Stimulated activated CD4-positive, alpha-beta T cell treated with anti-CD3 and anti-CD28 coated beads, Interleukin-4, amount 100 ng/mL, for 1 hour (primary cell): ENCODE data around the gene SELENOT.
"Not testable (repeated sequence)": the region's sequence is repeated elsewhere in the genome, so short reads cannot be mapped to it uniquely, and the experiment has no call there.

ENCODE experiments used
- DNase-seq: peaks from one replicate; pipeline ENCODE4 v3.0.0-alpha.2; 2020

Gene SELENOT

GRCh38 chr3:150603153-150603979, at the start of gene SELENOT:
Gene SELENOT, plus strand, starts transcription at chr3:150603321. Its CDS starts 42 bp downstream, at chr3:150603363.
- DNase-seq, result peak; percentile 92

GRCh38 chr3:150555859-150556436, 47.2 kb upstream of the SELENOT start:
- DNase-seq, result no peak

DNA sequence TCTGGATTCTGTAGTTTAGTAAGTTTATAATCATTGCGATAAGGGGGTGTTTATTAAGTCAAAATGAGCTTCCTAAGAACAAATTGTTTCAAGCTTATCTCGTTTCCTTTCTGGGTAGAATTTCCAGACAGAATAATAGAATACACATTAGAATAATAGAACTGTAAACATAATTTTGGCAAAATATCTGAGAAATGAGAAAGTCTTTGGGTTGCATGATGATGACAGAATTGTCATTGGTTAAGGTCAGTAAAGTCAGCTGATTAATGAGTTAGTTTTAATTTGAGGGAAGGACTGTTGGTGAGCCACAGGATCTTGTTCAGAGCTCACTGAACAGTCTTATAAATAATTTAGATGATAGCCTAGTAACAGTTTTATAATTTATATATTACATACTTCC, 46.3 kb upstream of the SELENOT start:
- no peak for DNase-seq

GRCh38 chr3:150557725-150558124, 45.4 kb upstream of the SELENOT start:
- DNase-seq, result no peak

DNA sequence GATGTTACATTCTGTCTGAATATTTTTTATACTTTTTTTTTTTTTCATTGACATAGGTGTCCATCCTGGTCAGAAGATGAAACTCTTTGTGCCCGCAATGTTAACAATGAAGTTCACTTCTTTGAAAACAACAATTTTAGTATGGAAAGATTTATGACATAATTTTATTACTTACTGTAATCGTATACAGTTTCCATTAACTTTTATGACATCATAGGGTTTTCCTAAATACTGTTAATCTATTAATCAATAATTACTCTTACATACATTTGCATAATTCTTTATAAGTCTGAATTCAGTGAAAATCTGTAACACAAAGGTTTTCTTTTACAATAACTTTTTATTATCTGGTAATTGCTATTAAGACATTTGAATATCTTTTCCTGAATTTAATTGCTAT, 38.9 kb upstream of the SELENOT start:
- no peak for DNase-seq

DNA sequence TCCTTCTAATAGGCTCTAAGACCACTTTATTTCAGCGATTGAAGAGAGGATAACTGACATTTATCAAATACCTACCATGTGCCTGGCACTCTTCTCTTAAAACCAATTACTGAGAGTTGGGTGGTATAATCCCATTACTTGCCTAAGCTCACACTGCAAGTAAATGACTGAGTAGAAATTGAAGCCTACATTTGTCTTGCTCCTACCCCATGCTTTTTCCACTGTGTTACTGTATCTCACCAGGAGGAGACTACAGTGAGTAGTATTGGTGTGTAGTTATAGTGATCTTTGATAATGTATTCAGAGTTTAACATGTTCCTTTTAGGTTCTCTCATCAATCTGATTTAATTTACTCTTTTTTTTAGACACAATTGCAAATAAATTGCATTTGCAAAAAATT, 35.8 kb upstream of the SELENOT start:
- DNase-seq, result no peak

DNA sequence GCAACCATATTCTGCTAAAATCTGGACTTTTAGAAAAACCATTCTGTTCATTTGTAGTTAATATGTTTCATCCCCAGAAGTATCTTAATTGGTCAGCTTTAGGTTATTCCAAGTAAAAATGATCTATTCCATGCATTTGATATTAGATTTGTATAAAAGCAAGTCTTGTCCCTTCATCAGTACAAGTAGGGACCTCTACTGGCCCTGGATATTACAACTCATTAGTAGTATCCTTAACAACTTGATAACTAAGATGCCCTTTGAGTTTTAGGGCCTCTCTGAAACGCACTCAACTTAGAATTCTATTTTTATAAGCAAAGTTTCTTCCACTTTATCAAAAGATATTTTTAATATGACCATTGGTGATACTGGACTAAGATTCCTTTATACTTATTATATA, 25.3 kb upstream of the SELENOT start:
- DNase-seq, result no peak

DNA sequence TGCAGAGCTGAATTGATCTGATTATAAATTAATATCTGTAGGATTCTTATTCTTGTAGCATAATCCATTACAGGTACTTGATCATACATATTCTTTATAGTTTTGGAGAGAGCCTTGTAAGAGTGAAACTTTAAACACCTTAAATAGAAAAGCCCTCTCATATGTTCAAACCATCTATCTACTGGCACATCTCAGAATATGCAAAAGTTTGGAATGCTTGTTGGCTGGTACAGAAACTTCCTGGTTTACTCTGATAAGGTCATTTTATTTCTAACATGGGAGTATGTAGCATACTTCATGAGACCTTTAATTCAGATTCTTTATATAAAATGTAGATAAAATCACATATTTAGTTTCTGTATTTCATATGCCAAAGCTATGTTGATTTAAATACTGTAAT, 21.9 kb upstream of the SELENOT start:
- DNase-seq, result no peak

GRCh38 chr3:150582620-150583019, 20.5 kb upstream of the SELENOT start:
- no peak for DNase-seq

GRCh38 chr3:150583028-150583427, 20.1 kb upstream of the SELENOT start:
- no peak for DNase-seq

GRCh38 chr3:150588027-150588830, 14.9 kb upstream of the SELENOT start:
- no peak for DNase-seq

GRCh38 chr3:150589759-150590158, 13.4 kb upstream of the SELENOT start:
- no peak for DNase-seq

DNA sequence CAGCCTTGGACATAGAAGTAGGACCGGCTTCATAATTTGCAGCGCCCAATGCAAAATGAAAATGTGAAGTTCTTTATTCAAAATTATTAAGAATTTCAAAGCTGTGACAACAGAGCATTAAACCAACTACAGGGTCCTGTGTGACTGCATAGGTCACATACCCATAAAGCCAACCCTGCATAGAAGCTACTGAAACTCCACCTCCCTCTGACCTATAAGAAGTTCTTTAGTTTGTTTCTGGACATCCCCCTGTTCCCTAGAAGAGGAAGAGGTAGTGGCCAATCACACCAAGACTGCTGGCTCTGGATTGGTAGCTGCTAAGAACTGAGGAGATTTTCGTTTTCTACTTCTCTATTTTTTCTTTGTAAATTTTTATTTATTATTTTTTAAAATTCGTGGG, 9.0 kb upstream of the SELENOT start:
- DNase-seq, result no peak

- DNase-seq, result no peak
Measured at GRCh38 chr3:150597646-150598045, 5.5 kb upstream of the SELENOT start.

GRCh38 chr3:150599611-150600297, 3.4 kb upstream of the SELENOT start:
- DNase-seq, result no peak

- DNase-seq, result not testable (repeated sequence)
Measured at GRCh38 chr3:150600647-150601530, 2.2 kb upstream of the SELENOT start.

- no peak for DNase-seq
Measured at GRCh38 chr3:150602426-150603152, 532 bp upstream of the SELENOT start.

GRCh38 chr3:150603980-150604319, 829 bp downstream of the SELENOT start:
- no peak for DNase-seq

DNA sequence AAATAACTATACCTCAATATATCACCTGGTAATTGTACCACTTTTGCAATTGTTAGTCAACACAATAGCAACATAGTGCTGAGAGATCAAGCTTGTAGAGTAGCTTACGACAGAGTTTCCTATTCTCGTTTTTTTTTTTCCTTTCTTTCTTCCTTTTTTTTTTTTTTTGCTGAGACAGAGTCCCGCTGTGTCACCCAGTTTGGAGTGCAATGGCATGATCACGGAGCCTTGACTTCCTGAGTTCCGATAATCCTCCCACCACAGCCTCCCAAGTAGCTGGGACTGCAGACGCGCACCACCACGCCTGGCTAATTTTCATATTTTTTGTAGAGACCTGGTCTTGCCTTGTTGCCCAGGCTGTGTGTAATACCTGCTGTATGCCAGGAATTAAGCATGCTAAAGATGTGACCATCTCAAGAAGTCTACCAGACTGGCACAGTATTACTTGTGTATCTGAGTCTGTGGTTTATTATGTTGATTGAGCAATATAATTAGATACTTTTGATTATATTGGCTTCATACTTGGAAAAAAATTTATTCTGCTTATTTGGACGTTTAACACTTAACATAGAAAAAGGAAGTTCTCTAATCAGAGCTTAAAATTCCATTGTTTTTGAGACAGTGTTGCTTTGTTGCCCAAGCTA, 3.0 kb downstream of the SELENOT start:
- no peak for DNase-seq

DNA sequence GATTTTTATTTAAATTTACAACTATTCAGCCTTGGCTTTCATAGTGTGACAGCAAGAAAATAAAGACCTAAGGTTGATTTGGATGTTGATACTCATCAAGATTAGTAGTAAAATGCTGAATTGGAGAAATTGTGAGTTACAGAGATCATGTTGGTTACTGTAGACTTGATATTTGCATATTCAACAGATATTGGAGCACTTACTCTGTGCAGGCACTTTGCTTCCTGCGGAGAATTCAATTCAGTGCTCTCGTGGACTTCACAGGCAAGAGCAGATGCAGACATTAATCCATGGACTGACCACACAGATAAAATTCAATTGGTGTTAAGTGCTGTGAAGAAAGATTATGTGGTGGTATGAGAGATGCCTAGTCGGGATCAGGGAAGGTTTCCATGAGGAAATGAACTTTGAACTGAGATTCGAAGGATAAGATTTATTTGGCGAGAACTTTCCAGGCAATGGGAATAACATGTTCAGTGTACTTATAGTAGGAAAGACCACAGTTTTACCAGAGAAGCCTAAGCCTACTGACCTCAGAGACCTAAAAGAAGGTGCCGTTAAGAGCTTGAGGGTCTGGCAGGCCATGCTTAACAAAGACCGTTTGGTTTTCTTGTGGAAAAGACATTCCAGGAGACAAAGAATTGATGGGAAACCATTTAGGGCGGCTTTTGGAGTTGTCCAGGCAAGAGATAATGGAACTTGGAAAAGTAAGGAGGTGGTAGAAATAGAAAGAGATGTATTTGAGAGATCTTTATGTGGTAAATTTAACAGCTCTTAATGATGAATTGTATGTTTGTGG, 4.3 kb downstream of the SELENOT start:
- DNase-seq, result no peak
